NCI-H2171 treated with DMSO at 0.1 percent for 48 hours (cell line): ENCODE data around the gene SLTM.
"Not testable (repeated sequence)": the region's sequence is repeated elsewhere in the genome, so short reads cannot be mapped to it uniquely, and the experiment has no call there.

Experiments
- DNase-seq: peaks from one replicate; lab custom pipeline; 2025; lab: John Stamatoyannopoulos, UW

The SLTM gene

DNA sequence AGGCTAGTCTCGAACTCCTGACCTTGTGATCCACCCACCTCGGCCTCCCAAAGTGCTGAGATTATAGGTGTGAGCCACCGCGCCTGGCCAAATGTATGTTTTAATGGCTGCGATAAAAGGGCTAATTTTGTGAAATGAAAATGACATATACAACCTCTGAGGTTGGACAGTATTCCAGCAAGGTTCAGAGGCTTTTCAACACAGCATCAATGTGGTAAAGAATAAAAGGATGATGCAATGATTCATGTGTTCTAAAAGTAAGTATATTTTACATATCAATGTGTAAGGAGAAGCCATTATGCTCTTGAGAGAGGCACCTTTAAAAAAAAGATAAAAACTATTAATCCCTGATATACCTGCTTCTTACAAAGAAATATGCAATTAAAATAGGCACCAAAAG, 6.7 kb downstream of the SLTM start:
- DNase-seq = no peak

DNA sequence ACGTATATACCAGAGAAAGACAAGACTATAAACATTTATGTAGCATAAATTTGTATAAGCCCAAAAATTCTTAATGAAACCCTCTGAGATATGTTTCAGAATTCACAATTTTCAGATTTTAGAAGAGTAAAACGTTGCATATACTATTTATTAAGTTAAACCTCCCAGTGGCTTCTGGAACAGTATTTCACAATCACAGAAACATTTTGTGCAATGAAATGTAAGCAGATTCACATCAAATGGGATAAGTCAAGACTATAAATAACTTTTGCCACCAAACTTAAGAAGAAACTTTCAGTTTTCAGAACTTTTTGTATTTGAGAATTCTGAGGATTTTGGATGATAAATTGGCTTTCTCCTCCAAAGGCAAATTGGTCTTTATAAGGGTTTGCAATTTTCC, 9.2 kb downstream of the SLTM start:
- no peak for DNase-seq

DNA sequence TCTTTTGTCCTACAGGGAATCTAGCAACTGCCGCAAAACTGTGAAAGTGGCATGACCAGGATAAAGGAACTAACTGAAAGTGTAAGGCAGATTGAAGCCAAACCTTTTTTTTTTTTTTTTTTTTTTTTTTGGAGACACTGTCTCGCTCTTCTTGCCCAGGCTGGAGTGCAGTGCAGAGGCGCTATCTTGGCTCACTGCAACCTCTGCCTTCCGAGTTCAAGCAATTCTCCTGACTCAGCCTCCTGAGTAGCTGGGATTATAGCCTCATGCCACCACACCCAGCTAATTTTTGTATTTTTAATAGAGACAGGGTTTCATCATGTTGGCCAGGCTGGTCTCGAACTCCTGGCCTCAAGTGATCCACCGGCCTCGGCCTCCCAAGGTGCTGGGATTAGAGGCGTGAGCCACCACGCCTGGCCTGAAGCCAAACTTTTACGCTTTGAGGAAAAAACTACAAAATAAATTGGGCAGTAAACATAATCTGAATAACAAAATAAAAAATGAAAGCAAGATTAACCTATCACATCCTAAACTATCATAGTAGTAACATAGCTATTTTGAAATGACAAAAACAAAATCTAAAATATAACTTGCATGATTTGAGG, 9.7 kb downstream of the SLTM start:
- DNase-seq = no peak

DNA sequence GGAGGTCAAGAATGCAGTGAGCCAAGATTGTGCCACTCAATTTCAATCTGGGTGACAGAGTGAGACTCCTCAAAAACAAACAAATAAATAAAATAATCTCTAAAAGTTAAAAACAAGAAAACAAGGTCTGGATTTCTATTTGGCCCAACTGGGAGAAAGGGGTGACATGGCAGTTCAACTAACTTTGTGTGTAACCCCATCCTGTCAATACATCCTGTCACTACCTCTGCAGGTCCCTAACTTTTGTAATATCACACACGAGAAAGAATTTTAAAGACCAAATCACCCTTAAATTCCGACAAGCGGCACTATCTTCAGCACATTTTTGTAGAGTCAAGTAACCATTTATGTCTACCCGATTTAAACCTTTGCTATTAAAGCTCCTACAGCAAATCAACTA, 10.2 kb downstream of the SLTM start:
- no peak for DNase-seq

DNA sequence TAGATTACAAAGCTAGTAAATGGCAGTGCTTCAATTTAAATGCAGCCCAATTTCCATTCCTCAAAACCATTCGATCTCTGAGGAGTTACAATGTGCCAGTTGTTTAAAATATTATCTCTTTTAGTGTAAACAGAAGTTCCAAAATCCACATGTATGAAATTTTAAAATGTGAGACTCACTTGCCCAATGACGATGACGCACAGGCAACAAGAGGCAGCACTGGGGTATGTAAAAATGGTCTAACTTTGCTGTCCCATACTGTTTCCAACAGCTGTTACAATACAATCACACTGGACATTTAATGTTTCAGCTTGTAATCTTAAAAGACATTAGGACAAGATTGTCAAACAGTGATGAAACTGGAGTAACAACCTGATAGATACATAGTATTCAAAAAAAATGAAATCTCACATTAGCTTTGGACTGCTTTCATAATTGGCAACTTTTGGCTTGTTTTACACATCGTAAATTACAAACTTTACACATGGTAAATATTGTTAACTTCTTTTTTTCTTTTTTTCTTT, 12.2 kb downstream of the SLTM start:
- no peak for DNase-seq

DNA sequence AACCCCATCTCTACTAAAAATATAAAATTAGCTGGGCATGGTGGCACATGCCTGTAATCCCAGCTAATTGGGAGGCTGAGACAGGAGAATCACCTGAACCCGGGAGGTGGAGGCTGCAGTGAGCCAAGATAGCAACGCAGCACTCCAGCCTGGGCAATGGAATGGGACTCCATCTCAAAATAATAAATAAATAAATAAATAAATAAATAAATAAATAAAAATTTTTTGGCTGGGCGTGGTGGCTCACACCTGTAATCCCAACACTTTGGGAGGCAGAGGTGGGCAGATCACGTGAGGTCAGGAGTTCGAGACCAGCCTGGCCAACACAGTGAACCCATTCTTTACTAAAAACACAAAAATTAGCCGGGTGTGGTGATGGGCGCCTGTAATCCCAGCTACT, 13.0 kb downstream of the SLTM start:
- DNase-seq = not testable (repeated sequence)

DNA sequence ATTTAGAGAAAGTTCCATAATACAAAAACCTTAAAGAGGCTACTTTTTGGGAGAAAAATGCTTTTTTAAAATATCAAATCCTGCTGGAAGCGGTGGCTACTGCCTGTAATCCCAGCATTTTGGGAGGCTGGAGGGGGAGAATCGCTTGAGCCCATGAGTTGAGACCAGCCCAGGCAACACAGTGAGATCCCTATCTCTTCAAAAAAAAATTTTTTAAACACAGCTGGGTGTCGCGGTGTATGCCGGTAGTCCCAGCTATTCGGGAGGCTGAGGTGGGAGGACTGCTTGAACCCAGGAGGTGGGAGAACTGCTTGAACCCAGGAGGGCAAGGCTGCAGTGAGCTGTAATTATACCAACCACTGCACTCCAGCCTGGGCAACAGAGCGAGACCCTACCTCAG, 14.2 kb downstream of the SLTM start:
- no peak for DNase-seq

DNA sequence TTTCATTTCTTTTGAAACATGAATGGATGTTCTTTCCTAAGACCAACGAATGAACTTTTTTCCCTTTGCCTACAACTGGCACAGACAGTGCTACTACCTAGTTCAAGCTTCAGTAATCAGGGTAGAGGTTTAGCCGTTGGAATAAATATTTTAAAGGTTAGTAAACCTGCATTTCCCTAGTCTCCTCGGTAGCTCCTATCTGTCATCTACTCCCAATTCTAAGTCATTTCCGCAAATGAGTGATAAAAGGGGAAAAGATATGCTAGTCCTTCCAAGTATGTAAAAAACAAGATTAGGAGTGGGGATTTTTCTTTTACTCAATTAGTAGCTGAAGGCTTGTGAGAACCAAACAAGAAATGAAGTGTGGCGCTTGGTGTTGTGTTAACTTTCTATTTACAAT, 15.2 kb downstream of the SLTM start:
- no peak for DNase-seq

DNA sequence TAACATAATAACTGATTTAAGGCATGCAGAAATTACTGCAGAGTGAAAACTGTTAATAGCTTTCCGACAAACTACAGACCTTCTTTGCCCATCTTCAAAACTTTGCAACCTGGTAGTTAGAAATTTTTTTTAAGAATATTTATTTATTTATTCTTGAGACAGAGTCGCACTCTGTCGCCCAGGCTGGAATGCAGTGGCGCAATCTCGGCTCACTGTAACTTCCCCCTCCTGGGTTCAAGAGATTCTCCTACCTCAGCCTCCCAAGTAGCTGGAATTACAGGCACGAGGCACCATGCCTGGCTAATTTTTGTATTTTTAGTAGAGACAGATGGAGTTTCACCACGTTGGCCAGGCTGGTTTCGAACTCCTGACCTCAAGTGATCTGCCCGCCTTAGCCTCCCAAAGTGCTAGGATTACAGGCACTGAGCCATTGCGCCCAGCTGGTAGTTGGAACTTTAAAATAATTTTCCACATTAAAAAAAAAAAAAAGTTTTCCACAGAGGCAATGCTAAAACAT, 15.8 kb downstream of the SLTM start:
- DNase-seq = not testable (repeated sequence)

DNA sequence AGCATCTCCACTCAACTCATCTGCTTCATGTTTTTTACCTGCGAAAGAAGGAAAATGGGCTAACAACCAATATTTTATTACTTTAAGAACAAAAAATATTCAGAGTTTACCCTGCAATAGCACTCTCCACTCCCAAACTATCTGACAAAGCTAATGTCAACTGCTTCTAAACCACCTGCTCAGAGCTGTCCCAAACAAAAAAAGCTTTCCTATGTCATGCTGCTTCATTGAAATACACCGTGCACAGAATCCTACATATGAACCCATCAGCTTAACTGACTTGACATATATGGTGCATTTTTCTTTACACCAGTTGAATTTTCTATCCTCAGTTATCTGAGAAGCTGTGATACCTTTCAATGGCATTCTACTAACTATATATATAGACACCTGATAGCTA, 16.5 kb downstream of the SLTM start:
- DNase-seq = no peak

DNA sequence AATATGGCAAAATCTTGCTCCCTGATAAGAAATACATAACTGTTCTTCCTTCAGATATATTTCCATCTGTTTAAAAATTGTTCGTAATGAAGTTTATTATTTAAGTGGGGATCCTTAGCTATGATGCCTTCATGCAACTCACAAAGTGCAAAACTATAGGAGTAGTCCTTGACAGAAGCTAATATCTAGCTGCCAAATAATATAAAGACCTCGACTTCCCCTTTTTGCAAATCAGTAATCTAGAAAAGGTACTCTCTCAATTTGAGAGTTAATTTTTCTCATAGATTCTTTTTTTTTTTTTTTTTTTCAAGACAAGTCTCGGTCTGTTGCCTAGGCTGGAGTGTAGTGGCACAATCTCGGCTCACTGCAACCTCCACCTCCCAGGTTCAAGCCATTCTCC, 23.0 kb downstream of the SLTM start:
- no peak for DNase-seq

DNA sequence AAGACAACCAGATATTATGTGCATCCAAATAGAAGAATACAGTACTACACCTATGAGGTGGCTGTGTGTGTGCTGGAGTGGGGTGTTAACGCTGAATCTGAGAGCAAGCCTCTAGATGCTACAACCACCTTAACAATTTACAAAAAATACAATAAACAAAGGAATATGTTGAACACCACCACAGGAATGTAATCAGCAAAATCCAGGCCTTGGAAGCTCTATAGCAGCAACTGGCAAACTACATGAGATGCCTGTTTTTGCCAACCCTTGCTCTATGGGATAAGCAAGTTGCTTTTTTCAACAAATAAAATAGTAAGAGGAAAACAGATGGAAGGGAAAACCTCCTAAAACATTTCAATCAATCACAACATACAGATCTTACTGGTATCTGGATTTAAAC, 23.9 kb downstream of the SLTM start:
- DNase-seq = no peak

DNA sequence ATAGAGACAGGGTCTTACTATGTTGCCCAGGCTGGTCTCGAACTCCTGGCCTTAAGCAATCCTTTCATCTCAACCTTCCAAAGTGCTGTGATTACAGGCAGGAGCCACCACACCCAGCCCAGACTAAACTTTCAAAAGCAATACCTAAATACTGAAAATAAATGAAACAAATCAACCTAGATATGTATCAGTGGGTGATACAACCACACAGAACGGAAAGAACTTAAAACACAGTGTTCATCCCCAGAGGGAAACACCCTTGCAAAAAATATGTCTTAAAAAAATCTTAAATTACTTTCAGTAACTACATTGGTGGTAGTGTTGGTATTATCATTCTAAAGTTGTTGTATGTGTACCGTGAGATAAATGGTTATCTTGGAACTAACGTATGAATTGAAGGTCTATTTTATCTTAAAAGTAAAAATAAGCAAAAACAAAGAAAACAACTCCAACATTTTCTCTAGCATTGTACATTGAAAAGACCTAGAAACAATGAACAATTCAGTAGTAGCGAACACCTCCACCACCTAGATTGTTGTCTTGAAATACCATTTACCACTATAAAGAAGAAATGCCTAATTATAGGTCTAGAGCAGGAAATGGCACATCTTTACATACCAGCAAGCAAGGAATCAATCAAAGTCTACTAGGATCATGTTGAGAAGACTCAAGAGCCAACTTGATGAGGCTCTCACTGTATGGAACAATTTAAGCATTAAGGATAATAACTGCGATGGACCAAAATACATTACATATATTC, 24.7 kb downstream of the SLTM start:
- no peak for DNase-seq

DNA sequence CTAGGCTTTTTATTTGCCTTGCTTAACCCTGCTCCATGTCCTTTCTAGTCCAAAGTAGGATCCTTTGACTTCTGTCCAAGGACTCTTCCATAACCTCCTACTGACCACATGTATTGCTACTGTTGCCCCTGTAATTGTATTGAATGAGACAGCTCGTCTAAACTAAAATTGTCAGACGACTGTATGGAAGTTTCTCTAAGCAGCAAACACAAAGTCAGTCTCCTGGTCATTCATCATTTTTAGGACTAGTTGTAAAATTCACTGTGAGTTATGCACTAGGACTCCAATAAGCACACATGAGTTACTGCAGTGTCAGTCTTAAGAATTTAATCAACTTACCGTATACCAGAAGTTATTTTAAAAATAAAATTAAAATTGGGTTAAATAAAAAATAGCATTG, 32.8 kb downstream of the SLTM start:
- DNase-seq = no peak

DNA sequence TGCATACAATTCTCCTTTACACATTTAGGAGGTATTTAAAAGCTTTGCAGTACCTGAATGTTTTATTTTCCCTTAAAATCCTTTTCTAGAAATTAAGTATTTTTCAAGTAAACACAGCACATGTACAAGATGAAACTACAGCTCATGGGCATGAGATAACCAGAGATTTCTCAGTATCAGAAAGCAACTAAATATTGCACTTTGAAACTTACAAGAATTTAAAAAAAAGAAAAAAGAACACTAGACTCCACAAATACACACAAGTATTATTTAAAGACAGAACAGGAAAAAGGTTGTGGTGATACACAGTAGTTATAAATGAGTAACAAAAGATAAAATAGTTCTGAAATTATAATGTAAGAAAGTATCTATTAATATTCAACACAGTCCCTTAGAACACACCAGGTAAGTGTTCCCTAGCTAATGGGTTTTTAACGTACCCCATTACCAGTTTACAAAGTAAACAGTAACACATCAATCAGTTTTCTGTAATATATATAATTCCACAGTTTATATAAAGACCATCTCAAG, 35.3 kb downstream of the SLTM start:
- no peak for DNase-seq

DNA sequence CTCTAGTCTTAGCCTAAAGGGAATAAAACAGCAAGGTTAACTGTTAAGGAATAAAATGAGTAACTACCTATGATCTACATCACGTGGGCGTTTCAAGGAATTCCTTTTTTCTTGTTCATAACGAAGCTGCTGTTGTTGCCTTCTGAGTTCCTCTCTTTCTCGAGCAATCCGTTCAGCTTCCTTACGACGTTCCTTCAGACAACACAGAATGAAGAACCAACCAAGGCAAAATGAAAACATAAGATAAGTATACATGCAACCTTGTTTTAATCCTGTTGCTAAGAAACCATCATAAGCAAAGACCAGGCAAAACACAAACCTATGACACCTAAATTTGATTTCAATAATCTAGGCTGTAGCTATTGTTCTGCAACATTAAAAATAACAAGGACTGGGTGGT, 44.1 kb downstream of the SLTM start:
- no peak for DNase-seq

DNA sequence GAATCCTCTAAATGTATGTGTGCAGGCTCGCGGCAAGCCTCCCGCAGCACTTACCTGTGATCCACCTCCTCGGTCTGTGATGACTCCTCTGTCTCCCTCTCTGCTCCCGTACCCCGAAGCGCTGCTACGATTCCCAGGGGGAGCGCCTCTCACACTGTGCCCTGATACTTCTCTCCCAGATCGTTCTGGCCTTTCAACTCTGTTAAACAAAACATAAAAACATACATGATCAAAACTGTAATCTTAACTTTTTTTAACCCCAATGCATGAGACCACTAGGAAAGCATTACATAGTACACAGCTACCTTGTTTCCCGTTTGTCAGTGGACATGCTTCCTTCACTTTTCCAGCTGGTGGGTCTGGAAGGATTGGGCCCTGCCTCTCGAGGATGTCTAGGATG, 46.6 kb downstream of the SLTM start:
- DNase-seq = no peak

DNA sequence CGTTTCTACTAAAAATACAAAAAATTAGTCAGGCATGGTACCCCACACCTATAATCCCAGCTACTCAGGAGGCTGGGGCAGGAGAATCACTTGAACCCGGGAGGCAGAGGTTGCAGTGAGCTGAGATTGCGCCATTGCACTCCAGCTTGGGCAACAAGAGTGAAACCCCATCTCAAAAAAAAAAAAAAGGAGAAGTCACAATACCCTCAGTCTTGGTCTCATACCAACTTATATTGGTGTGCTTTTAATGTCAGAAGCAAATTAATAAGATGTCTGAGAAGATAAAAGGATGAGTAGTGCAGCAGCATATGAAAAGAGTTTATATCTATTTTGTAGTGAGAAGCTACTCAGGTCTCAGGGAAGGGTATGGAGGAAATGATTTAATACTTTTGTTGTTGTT, 49.6 kb downstream of the SLTM start:
- not testable (repeated sequence) for DNase-seq

DNA sequence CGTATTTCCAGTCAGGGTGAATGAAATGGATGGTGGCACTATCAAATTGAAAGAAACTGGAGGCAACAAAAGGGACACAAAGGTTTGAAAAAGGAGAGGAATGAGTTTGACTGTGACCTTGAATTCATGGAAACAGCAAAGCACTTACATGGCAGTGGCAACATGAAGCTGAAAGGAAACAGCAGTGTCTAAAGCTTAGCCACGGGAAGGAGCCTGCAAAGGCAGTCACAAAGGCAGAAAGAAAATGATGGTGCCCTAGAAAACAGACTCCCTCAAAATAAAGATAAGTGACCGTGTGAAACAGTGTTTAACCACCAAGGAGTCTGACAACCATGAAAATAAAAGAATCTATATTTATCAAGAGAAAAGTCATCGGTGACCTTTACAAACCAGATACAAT, 51.2 kb downstream of the SLTM start:
- DNase-seq = no peak

DNA sequence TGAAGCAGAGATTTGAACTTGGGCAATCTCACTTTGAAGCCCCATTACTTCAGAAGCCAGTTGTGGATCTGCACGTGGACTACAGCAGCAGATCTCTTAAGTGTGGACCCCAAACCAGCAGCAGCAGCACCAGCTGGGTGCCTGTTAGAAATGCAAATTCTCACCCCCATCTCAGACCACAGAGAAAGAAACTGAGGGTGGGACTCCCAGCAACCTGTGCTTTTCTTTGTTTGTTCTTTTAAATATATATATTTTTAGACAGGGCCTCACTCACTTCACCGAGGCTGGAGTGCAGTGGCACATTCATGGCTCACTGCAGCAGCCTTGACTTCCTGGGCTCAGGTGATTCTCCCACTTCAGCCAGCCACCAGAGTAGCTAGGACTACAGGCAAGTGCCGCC, 53.2 kb downstream of the SLTM start:
- DNase-seq = no peak

DNA sequence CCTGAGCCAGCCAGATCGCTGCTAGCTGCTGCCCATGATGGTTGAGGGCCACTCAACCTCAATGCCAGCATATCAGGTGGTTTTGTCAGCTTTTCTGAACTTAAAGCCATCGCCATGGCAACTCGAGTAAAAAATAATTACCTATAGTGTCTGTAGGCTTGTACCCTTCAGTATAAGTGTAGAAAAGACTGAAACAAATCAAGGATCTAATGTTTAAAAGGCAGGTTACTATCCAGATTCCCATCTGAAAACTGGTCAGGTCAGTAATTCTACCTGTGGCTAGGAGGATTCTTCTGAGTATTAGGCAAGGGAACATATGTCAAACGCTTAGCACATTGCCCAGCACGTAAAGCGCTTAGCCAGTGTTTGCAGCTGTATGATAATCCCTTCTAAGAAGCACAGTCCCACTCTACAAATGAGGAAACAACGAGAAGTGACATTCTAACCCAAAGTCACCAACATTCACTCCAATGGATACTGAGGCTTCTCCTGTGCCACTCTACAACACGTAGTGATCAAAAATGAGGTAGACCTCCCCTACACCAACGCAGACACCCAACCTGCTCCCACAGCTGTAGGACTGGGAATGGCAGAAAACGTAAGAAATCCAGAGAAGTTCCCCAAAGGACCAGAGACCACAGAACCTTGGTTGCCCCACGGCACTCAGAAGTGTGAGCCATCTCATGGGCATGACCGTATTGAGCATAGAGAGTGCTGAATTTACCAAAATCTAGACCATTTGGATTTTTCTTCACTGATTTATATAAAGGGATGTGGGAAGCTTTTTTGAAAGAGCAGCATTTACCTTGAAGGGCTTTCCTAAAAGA, 55.3 kb downstream of the SLTM start:
- DNase-seq = no peak

DNA sequence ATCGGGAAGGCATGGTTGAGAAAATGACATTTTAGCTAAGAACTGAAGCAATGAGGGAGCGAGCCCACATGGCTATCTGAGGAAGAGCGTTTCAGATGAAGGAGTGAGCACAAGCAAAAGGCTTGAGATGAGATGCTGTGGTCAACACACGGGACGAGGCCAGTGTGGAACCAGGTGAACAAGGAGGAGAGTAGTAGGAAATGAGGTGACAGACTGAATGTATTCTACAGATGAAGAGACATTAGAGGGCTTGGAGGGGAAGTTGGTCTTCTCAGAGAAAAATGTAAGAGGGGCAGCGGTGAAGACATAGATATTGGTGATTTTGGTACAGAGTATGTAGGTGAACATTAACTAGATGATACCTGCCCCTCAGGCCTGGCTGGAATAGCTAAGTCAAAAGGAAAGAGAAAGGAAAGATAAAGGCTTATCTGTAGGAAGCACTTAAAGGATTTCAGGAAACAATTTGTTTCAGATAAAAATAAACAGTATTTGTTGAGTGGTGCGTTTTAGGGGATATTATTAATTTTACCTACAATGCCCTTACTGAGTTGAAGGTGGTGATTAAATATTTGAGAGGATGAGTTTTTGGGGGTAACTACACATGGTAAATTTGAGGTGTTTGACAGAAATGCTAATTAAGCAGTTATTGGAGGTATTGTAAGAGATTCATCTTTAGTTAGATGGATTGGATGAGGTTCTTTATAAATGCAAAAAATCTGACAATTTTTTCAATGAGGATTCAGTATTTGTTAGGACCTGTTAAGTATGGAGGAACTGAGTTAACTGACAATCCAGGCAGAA, 57.0 kb downstream of the SLTM start:
- no peak for DNase-seq
